GM10248 (cell line): ENCODE data around the gene KRT83.

Experiments
- CTCF ChIA-PET: fragments of 300-600 bp; sonication (Branson Sonifier 250); formaldehyde crosslinking; extraction: SDS; loops from one replicate; lab custom pipeline; 2021; ENCODE audit warnings: antibody characterized with exemption; lab: Yijun Ruan, JAX
- POLR2A ChIA-PET: fragments of 350-650 bp; sonication (Branson Sonifier 250); formaldehyde crosslinking; extraction: SDS; loops from one replicate; lab custom pipeline; 2020; ENCODE audit warnings: antibody characterized with exemption; lab: Yijun Ruan, JAX
- DNase-seq: peaks from one replicate; pipeline ENCODE4 v3.0.0; 2012; ENCODE audit errors: extremely low spot score
- CTCF ChIP-seq: IDR thresholded peaks from 2 replicates; pipeline ENCODE4 v1.5.1; 2012; ENCODE audit warnings: mild to moderate bottlenecking, low read depth; ENCODE audit errors: extremely low read depth, missing control alignments, control extremely low read depth

KRT83 gene

GRCh38 chr12:52355176-52355575, 34.0 kb upstream of the KRT83 start:
- CTCF ChIA-PET = interaction anchor here (0.9 to 1.5 kb wide), 2 partner anchors 18 to 76 kb away, joined by 3 to 6 read pairs; no protein-coding TSS in a partner anchor

GRCh38 chr12:52354200-52354599, 33.0 kb upstream of the KRT83 start:
- DNase-seq = no peak
- no peak for TF ChIP-seq CTCF
- POLR2A ChIA-PET = no interaction called here
- CTCF ChIA-PET = interaction anchor here (1.5 kb wide), 1 partner anchor 19 kb away, joined by 6 read pairs; no protein-coding TSS in a partner anchor

More at GRCh38 chr12:52355176-52355575, 34.0 kb upstream of the KRT83 start:
- POLR2A ChIA-PET = no interaction called here
- no peak for DNase-seq
- no peak for TF ChIP-seq CTCF

DNA sequence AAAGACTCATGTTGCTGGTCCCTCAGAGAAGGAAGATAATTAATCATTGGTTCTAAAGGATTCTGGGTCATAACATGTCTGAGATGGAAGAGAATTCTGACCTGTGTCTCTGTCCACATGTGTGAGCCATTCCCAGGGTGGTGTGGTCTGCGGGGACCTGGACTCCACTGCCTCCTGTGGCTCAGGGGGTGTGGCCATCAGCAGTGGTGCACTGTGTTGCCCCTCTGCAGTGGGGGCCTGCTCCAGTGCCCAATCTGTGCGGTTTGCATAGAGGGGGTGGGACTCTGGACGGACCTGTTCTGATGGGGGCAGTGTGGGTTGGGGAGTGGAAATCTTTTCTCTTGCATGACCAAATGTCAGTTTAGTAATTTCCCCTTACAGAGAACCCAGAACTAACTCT, 32.6 kb upstream of the KRT83 start:
- no peak for DNase-seq
- POLR2A ChIA-PET = no interaction called here
- CTCF ChIA-PET = interaction anchor here (1.2 to 1.5 kb wide), 2 partner anchors 8 to 19 kb away, joined by 3 to 6 read pairs; no protein-coding TSS in a partner anchor
- no peak for TF ChIP-seq CTCF

DNA sequence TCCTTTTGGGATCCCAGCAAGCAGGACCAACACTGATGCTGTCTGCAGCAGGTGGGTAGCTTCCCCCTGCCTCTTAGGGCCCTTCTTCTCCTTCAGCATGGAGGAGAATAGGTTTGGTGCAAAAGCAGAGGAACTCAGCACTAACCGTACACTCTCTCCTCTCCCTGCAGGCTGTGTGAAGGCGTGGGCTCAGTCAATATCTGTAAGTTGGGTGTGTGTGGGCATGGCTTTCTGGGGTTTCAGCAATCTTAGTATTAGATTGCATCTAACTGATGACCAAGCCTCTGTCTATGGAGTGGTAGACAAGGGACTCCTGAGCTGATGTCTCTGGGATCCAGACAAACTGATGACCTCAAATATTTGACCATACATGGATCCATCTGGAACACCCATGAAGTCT, 31.8 kb upstream of the KRT83 start:
- TF ChIP-seq CTCF = no peak
- ChIA-PET CTCF (interaction anchor here (1.2 kb wide), 1 partner anchor 8 kb away, joined by 3 read pairs; no protein-coding TSS in a partner anchor), POLR2A (no interaction called here)
- no peak for DNase-seq

- POLR2A ChIA-PET = interaction anchor here (0.8 kb wide), 1 partner anchor 309 kb away, joined by 4 read pairs; no protein-coding TSS in a partner anchor
- no peak for DNase-seq
- no peak for TF ChIP-seq CTCF
- CTCF ChIA-PET = interaction anchor here (0.9 to 1.9 kb wide), 3 partner anchors 10 to 24 kb away, joined by 3 to 5 read pairs (median 4); no protein-coding TSS in a partner anchor
Observed at GRCh38 chr12:52351196-52352059, 30.2 kb upstream of the KRT83 start.

GRCh38 chr12:52350786-52351185, 29.6 kb upstream of the KRT83 start:
- TF ChIP-seq CTCF = no peak
- ChIA-PET POLR2A (no interaction called here), CTCF (interaction anchor here (1.9 kb wide), 1 partner anchor 20 kb away, joined by 5 read pairs; no protein-coding TSS in a partner anchor)
- no peak for DNase-seq
